Measurements from ENCODE around the gene FAM83F.

FAM83F gene

GRCh38 chr22:40035351-40035750, 40.6 kb downstream of the FAM83F start:
- FAIRE-seq: no peak
- TF ChIP-seq POLR2A (IDR thresholded peaks at IDR 0.05; ENCODE audit: low read depth, low read length): no peak
- no peak for DNase-seq (ENCODE audit: insufficient read length, low spot score)

GRCh38 chr22:40036126-40036525, 41.4 kb downstream of the FAM83F start:
- TF ChIP-seq POLR2A (IDR thresholded peaks at IDR 0.05; ENCODE audit: low read depth, low read length): no peak
- no peak for DNase-seq (ENCODE audit: insufficient read length, low spot score)
- no peak for FAIRE-seq

DNA sequence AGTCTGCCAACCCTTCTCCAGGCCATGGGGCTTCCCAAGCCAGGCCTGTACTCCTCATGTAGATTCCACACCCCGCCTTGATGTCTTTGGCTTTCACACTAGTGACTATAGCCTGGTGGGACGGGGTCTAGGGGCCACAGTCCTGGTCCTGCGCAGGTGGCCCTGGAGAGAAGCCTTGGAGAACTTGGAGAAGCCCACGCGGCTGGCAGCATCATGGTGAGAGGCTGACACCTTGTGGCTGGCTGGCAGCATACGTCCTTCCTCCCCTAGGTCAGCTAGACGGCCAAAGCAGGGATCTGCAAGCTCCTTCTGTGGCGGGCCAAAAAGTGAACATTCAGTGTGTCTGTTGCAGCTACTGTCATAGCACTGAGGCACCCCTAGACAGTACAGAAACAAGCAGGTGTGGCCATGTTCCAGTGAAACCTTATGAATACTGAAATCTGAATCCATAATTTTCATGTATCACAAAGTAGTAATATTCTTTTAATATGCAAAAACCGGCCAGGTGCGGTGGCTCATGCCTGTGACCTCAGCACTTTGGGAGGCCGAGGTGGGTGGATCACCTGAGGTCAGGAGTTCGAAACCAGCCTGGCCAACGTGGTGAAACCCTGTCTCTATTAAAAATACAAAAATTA, 42.0 kb downstream of the FAM83F start:
- FAIRE-seq (peak; percentile 60), DNase-seq (ENCODE audit: insufficient read length, low spot score) (peak; percentile 77)
- no peak for TF ChIP-seq POLR2A (IDR thresholded peaks at IDR 0.05; ENCODE audit: low read depth, low read length)

DNA sequence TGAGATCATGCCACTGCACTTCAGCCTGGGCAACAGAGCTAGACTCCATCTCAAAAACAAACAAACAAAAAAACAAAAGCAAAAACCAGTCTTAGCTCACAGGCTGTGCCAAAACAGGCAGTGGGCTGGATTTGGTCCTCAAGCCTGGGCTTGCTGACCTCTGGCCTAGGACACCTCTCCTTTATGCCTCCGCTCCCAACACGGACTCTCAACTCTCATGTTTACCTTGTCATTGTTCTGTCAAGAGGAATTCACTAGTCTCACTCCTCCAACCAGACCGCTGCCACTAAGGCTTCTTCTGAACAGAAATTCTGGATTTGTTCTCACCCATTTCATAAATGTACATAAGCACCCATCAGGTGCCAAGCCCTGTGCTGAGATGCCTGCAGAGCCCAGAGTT, 42.6 kb downstream of the FAM83F start:
- no peak for TF ChIP-seq POLR2A (IDR thresholded peaks at IDR 0.05; ENCODE audit: low read depth, low read length)
- no peak for DNase-seq (ENCODE audit: insufficient read length, low spot score)
- no peak for FAIRE-seq

DNA sequence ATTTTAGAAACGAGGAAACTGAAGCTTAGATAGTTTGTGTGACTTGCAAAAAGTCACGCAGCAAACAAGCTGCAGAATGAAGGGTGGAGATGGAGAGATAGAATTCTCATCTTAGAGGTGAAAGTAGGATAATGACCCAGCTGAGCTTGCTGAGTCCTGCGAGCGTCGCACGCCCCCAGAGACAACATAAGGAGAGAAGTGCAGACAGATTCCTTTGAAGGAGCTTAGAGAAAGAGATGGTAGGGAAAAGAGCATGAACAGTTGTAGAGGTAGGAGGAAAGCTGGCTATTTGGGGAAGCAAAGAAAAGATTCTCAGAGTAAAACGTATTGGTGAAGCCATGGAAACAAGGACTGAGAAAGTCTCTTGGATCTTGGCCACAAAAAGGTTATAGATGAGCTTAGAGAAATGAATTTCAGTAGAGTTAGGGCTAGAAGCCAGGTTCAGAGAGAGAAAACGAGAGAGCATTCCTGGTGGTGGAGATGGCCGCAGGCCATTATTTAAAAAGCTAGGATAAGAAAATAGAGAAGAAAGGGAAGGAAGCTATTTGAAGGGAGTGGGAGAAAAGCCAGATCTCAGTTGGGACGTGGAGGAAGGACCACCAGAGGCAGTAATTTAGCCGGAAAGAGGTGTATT, 44.8 kb downstream of the FAM83F start:
- no peak for FAIRE-seq
- TF ChIP-seq POLR2A (IDR thresholded peaks at IDR 0.05; ENCODE audit: low read depth, low read length): no peak

DNA sequence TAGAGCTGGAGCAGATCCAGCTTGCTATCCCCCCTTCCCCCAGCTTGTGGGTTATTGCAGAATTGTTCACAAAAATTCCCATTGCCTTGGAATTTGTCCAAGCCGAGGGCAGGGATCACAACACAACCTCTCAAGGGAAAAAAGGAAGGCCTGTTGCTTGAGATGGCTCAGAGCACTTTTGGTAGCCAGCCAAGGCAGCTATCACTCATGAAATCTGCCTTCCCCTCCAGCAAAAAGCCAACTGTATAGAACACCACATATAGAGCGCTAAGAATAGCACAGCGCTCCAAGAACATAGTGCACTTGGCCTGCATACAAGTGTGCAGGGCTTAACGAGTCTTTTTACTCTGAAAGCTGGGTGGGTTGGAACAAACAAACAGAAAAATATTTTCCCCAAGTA, 46.2 kb downstream of the FAM83F start:
- TF ChIP-seq POLR2A (IDR thresholded peaks at IDR 0.05; ENCODE audit: low read depth, low read length): no peak
- FAIRE-seq: no peak
- DNase-seq (ENCODE audit: insufficient read length, low spot score): no peak

More for the DNA sequence above, 44.8 kb downstream of the FAM83F start:
- DNase-seq (ENCODE audit: insufficient read length, low spot score): no peak

GRCh38 chr22:40041366-40042137, 46.8 kb downstream of the FAM83F start:
- FAIRE-seq (no peak), DNase-seq (ENCODE audit: insufficient read length, low spot score) (no peak)
- no peak for TF ChIP-seq POLR2A (IDR thresholded peaks at IDR 0.05; ENCODE audit: low read depth, low read length)

DNA sequence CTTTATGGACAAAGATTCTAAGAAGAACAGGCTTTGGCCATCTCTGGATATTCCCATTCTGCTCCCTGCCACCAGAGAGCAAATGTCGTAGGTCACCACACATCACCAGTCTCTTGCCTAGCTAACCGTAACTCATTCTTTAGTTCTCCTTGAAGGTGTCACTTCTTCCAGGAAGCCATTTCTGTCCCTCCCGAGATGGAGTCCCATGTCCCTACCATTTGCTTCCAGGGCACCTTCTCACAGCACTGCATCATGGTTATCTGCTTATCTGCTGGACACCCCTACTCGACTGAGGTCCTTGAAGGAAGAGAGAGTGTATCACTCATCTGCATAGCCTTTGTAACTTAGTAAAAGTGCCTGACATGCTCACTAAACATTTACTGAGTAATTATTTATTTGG, 47.6 kb downstream of the FAM83F start:
- TF ChIP-seq POLR2A (IDR thresholded peaks at IDR 0.05; ENCODE audit: low read depth, low read length): no peak
- FAIRE-seq (no peak), DNase-seq (ENCODE audit: insufficient read length, low spot score) (no peak)

DNA sequence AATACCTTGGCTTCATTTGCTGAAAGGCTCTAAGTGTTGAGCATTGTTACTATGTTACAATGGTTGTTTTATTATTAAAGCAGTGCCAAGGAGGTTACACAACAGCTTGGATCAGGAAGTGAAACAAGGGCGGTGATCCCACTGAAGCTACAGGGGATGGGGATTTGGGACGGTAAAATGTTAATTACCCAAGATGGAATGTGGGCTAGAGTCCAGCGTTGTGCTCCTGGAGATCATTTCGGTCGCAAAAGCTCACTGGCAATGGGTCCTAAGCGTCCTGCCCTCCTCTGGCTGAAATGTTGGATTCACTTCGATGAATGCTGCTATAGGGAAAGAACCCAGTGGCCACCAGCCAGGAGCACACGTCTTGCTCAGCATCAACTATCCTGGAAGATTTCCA, 48.3 kb downstream of the FAM83F start:
- FAIRE-seq (no peak), DNase-seq (ENCODE audit: insufficient read length, low spot score) (no peak)

GRCh38 chr22:40043793-40044101, 49.0 kb downstream of the FAM83F start:
- FAIRE-seq (no peak), DNase-seq (ENCODE audit: insufficient read length, low spot score) (no peak)
- no peak for TF ChIP-seq POLR2A (IDR thresholded peaks at IDR 0.05; ENCODE audit: low read depth, low read length)

More for the DNA sequence above, 48.3 kb downstream of the FAM83F start:
- TF ChIP-seq POLR2A (IDR thresholded peaks at IDR 0.05; ENCODE audit: low read depth, low read length): no peak

GRCh38 chr22:40044102-40044869, 49.5 kb downstream of the FAM83F start:
- peak; percentile 41; the same call in 1 of the 2 replicates for TF ChIP-seq POLR2A (IDR thresholded peaks at IDR 0.05; ENCODE audit: low read depth, low read length)
- FAIRE-seq (peak; percentile 95), DNase-seq (ENCODE audit: insufficient read length, low spot score) (peak; percentile 93)

DNA sequence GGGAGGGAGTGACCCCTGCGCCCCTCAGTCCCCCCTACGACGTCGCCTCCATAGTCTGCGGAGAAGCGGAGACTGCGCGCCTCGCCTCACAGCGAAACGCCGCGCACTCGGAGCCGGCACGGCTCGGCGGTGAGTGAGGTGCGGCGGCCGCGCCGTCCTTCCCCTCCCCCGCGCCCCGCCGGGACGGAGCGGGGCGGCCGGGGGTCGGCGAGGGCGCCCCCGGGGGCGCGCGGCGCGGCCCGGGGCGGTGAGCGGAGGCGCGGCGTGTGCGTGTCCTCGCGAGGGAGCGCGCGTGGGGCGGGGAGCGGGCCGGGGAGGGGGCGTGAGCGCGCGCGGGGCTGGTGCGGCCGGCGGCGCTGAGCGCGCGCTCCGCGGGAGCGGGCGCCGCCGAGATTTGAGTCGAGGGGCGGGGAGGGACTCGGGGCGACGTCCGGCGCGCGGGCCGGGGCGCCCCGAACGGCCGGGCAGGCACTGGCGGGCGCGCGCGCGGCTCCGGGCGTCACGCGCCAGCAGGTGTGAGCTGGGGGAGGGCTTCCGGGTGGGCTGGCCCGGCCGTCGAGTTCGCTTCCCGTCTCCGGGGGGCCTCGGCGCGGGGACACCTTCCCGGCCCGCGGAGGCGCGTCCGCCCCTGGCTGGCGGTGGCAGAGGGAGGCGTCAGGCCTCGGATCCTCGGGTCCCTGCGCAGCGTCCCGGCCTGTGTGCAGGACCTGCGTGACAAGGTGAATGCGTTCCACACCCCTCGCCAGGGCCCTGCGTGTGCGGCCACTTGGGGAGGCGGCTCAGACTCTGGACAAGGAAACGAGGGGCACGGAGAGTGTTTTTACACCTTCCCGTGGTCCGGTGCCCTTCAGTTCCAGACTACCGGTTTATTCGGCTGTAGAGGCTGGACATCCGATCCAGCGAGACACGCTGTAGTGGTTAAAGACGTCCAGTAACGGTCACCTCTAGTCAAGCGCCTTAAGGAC, 50.4 kb downstream of the FAM83F start:
- TF ChIP-seq POLR2A (IDR thresholded peaks at IDR 0.05; ENCODE audit: low read depth, low read length): 0 out of 2 replicates have a peak, but pooled peaks have one; percentile 22
- no peak for FAIRE-seq
- DNase-seq (ENCODE audit: insufficient read length, low spot score): peak; percentile 49

- no peak for TF ChIP-seq POLR2A (IDR thresholded peaks at IDR 0.05; ENCODE audit: low read depth, low read length)
- DNase-seq (ENCODE audit: insufficient read length, low spot score) (no peak), FAIRE-seq (no peak)
These were observed 51.4 kb downstream of the FAM83F start for GRCh38 chr22:40046126-40046525.
